Stimulated activated CD8-positive, alpha-beta memory T cell treated with anti-CD3 and anti-CD28 coated beads, Interleukin-4, amount 100 ng/mL, for 48 hours (primary cell): ENCODE data around the gene SLC66A2.

ENCODE experiments used
- DNase-seq: peaks from one replicate; pipeline ENCODE4 v3.0.0-alpha.2; 2020

The SLC66A2 gene

GRCh38 chr18:79949697-79950487 is 1.6 kb downstream of the SLC66A2 start:
- DNase-seq = no peak

GRCh38 chr18:79948719-79949411 is 2.6 kb downstream of the SLC66A2 start:
- no peak for DNase-seq

DNA sequence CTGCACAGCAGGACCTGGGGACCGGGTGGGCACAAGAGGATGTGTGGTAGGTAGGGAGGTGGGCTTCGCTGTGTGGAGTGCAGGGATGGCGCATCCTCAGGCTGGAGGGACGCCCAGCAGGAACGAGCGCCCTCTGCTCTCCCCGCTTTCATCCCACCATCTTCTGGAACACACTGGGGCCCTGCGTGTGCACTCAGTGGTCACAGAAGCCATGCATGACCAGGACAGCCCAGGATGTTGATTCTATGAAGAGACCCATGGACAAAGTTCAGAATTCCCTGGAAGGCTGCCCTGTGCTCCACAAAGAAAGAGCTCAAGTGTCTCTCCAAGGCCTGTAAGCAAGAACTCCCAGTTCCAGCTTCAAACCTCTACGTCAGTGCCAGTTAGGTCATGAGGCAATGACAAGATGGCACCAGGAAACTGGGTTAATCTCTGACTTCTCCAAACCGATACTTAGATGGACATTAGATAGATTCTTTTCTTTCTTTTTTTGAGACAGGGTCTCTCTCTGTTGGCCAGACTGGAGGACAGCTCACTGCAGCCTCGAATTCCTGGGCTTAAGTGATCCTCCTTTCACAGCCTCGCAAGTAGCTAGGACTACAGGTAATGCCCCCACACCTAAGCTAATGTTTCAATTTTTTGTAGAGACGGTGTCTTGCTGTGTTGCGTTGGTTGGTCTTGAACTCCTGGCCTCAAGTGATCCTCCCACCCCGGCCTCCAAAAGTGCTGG is 3.4 kb downstream of the SLC66A2 start:
- no peak for DNase-seq

DNA sequence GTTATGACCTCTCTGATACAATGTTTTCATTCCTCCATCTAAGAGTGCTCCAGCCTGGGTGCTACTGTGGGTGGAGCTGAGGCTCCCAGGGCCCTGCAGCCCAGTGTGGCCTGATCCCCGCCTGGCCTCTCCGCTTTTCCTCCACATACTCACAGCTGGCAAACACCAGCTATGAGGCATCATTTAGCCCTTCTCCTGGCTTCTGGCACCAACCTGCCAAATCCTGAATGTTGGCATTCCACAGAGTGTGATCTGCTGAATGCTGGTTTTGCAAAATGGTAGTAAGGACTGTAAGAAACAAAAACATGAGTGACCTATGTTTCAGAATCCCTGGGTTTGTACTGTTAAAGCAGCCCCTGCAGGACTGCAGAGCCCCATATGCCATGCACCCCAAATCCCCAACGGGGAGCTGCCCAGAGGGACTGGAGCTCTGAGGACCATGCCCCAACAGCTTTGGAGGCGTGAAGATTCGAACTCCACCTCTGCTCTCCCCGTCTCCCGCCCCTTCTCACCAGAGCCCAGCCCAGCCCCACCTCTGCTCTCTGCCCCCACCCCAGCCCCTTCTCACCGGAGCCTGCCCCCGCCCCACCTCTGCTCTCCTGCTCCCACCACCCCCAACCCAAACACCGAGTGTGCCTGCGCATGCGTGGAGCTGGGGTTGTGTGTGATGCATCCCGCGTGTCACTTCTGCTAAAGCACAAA is 4.2 kb downstream of the SLC66A2 start:
- DNase-seq = no peak

DNA sequence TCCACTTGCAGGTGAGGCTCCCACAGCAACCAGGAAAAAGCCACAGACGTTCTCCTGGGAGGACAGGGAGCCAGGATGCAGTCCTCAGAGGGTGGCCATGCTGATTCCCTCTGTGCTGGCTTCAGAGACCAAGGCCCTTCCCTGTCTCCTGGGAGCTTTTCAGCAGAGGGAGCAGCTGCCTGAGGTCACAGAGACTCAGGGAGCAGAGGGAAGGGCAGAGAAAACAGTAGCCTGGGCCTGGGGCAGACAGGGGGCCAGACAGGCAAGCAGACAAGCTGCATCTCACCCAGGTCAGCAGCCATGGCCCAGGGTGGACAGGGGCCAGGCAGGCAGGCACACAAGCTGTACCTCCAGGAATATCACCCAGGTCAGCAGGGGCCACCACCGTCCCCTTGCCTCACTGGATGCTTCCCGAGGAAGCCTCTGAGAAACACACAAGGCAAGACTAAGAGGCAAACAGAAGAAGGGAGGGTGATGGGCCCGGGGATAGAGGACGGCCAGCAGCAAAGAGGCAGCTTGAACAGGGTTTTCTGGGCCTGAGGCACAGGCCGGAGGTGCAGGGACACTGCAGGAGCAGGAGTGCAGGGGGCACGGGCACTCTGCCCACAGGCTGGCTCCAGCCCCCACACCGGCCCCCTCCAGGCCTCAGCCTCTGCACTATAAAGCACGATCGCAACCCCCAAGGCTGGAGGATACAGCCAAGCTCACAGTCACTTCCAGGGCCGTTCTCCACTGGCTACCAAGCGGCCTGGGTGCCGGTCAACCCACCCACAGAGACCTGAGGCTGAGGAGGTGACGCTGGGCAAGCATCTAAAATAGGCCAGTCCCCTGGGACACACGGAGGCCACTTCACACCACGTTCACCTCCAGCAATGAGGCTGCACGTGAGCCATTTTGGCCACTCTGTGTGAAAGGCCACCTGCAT is 6.1 kb downstream of the SLC66A2 start:
- no peak for DNase-seq

GRCh38 chr18:79944746-79945117 is 6.7 kb downstream of the SLC66A2 start:
- DNase-seq = no peak

- DNase-seq = peak; percentile 65
These were observed 7.2 kb downstream of the SLC66A2 start for GRCh38 chr18:79944126-79944731.

DNA sequence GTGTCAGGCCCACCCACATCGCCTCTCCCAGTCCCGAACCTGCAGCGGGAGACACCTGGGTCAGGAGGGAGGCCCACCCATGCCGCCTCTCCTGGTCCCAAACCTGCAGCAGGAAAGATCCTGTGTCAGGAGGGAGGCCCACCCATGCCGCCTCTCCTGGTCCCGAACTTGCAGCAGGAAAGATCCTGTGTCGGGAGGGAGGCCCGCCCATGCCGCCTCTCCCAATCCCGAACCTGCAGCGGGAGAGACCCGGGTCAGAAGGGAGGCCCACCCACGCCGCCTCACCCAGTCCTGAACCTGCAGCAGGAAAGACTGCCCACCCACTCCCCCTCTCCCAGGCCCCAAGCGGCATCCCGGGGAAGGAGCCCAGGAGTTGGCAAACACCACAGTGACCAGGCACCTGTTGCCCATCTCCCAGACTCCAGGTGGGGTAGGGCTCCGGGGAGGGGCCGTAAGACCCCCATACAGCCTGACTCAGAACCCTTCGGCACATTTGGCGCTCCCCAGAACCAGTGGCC is 7.8 kb downstream of the SLC66A2 start:
- DNase-seq = peak; percentile 16

DNA sequence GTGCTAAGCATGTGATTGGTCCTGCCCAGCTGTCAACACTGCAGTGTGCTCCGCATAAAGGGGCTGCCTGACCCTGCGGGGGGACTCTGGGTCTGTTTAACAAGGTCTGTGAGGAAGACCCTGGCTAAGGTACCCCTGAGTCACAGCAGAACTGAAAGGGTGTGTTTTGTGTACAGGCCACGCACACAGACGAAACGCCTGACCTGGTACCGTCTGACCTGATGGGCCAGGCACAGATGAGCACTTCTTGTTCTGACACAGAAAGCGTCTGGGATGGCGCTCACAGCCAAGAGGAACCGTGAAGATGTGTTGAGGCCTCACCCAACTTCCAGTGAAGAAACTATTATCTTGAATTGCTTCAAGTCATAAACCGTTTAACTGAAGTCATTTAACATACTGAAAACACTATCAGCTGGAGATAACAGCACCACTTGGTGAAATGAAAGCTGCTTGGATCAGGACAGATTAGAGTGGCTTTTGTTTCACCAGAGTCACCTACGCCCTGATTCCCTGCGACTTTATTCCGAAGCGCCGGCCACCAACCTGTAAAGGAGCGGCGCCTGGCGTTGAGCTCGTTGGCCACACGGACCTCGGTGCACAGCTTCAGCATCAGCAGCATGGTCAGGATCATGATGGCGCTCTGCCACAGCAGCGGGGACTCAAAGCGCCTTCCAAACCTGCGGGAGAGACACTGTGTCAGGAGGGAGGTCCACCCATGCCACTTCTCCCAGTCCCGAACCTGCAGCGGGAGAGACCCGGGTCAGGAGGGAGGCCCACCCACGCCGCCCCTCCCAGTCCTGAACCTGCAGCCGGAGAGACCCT is 8.5 kb downstream of the SLC66A2 start:
- peak; percentile 15 for DNase-seq

- DNase-seq = no peak
These were observed 9.2 kb downstream of the SLC66A2 start for GRCh38 chr18:79942211-79942610.

DNA sequence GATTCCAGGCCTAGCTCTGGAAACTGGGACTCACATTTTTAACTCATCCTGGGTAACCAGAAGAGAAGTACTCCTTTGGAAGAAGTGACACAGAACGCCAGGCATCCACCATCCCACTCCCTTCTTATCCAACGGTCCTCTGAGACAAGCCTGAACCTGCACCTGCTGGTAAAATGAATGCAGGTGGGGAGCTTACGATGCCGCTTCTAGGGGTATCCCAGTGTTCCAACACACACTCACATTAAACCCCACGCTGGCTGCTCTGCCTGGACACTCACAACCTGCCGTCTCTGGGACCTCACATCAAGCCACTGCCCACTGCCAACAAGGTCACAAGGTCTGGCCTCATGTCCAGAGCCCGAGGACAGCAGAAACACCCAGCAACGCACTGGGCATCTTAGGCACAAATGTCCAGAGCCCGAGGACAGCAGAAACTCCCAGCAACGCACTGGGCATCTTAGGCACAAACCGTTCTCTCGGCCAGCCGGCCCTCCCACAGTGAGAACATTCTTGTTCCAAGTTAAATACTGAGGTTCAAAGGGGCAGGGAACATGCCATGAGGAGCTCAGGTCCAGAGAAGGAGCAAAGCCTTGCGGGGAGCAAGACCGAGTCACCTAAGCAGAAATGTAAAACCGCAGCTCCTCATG is 9.9 kb downstream of the SLC66A2 start:
- no peak for DNase-seq

DNA sequence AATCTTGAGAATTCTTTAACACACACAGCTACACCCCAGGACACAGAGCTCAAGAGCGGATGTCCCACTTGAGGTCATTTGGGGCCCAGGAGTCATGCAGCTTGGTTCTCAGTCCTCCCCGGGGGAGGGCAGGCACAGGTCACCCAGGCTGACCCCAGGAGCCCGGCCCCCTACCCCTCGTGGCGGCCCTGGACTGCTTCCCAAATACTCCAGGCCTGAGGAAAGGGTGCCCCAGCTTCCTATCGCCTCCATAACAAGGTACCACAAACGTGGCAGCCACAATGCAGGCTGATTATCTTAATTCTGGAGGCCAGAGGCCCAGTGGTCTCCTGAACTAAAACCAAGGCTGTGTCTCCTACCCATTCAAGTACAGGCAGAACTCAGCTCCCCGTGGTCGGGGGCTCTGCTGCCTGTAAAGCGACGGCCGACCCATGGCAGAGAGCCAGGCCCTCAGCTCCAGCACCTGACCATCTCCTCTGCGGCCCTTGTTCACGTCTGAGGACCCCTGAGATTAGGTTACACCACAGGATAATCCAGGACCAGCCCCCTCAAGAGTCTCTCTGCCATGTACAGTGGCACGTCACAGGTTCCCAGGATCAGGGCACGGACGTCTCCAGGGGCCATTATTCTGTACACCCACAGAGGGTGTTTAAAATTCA is 10.5 kb downstream of the SLC66A2 start:
- no peak for DNase-seq

- no peak for DNase-seq
These were observed 11.2 kb downstream of the SLC66A2 start for GRCh38 chr18:79940126-79940813.

DNA sequence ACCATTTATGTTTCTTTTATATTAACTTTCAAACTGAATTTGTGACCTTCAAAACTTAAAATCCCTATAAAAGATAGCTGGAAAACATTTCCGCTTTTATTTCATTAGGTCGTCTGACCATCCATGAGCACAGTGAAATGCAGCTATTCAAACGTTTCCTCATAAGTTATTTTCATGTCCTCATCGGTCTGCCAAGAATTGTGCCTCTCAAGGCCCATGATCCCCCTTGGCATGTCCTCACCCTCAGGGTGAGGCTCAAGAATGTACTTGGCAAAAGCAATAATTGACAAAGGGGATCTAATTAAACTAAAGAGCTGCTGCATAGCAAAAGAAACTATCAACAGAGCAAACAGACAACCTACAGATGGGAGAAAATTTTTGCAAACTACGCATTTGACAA is 12.4 kb downstream of the SLC66A2 start:
- no peak for DNase-seq

- no peak for DNase-seq
These were observed 13.3 kb downstream of the SLC66A2 start for GRCh38 chr18:79938196-79938595.

GRCh38 chr18:79937103-79937860 is 14.2 kb downstream of the SLC66A2 start:
- no peak for DNase-seq

DNA sequence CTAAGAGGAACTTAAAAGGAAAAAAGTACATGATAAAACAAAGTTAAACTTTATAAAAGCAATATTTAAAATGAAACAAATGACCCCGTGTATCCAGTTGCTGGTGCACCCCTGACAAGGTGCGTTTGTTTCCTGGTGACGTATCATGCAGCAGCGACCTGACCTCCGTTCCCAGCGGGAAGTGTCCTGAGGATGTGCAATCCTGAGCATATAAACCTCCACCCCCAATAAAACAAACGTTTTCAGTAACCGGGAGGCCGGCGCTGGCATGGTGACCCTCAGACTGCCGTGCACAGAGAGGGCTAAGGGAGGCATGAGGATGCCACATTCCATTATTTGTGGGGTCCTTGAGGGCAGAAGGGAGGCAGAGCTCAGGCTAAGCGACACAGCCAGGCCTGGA is 14.8 kb downstream of the SLC66A2 start:
- no peak for DNase-seq

- DNase-seq = no peak
These were observed 15.5 kb downstream of the SLC66A2 start for GRCh38 chr18:79935925-79936324.
